Testis (tissue), 2 donors: Measurements from ENCODE around the gene GCG.

Experiments used
- POLR2A ChIP-seq: fragments of 450-650 bp; IDR thresholded peaks from one replicate; pipeline ENCODE4 v1.6.1; 2017; ENCODE audit warnings: antibody characterized with exemption, mild to moderate bottlenecking, moderate library complexity
- TF ChIP-seq, protein P1 (sequence below), 3 experiments: fragments of 450-650 bp in 2 of 3; fragments of 200-600 bp in 1 of 3; sonication (generic) in 1 of 3; IDR thresholded peaks; one replicate each; pipeline ENCODE4 v1.5.1; 2016 to 2019; ENCODE audit warnings: antibody characterized with exemption in 3 of 3, mild to moderate bottlenecking in 2 of 3, moderate library complexity in 1 of 3

DNA sequence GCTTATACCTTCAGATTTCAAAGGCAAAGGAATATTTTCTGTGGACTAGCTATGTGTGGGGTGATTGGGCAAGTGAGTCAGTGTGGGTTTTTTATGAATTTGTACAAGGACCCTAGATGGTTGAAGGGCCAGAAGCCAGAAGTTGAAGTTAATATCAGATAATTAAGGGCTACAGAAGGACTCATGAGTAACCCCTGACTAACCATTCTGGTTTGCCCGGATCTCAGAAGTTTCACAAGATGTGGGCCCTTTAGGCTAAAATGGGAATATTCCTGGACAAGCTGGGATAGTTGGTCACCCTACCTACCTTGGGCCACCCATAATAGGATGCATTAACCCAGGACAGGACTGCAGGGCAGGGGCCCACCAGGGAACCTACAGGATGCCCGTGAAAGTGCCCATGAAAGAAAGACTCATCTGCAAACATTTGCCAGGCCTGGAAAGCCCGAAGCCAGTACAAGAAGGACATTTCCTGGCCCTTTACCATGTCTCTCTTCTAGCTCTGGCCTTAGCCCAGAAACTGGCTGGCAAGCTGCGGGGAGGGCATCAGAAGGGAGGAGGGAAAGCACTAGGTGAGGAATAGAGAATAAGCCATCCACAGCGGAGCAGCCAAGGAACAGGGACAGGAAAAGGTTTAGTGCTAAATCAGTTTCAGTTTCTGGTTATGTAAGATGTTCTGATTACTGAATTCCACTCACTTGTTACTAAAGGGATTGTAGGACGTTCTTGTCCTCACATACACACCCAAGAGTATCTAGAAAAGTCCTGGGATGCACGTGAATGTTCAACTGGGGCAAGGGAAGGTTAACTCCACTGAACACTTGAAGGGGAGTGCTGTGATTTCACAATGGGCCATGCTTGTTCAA is 33.6 kb downstream of the GCG start:
- TF ChIP-seq, protein P1, sequence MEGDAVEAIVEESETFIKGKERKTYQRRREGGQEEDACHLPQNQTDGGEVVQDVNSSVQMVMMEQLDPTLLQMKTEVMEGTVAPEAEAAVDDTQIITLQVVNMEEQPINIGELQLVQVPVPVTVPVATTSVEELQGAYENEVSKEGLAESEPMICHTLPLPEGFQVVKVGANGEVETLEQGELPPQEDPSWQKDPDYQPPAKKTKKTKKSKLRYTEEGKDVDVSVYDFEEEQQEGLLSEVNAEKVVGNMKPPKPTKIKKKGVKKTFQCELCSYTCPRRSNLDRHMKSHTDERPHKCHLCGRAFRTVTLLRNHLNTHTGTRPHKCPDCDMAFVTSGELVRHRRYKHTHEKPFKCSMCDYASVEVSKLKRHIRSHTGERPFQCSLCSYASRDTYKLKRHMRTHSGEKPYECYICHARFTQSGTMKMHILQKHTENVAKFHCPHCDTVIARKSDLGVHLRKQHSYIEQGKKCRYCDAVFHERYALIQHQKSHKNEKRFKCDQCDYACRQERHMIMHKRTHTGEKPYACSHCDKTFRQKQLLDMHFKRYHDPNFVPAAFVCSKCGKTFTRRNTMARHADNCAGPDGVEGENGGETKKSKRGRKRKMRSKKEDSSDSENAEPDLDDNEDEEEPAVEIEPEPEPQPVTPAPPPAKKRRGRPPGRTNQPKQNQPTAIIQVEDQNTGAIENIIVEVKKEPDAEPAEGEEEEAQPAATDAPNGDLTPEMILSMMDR (IDR thresholded peaks at IDR 0.05) = no peak
- no peak for TF ChIP-seq POLR2A
